ENCODE results near the gene VPS37B.

GRCh38 chr12:122856999-122857671 lies 38.8 kb downstream of the VPS37B start:
- no peak for TF ChIP-seq CTCF (IDR thresholded peaks at IDR 0.05)
- TF ChIP-seq POLR2A (IDR thresholded peaks at IDR 0.05) = no peak
- no peak for TF ChIP-seq POLR2AphosphoS5 (IDR thresholded peaks at IDR 0.05)

All from breast epithelium (tissue), 3 donors.